Measurements from ENCODE around the gene TM9SF1.
A peak's percentile ranks its signal among the peaks of the same experiment; 100 is the strongest.

Gene TM9SF1

DNA sequence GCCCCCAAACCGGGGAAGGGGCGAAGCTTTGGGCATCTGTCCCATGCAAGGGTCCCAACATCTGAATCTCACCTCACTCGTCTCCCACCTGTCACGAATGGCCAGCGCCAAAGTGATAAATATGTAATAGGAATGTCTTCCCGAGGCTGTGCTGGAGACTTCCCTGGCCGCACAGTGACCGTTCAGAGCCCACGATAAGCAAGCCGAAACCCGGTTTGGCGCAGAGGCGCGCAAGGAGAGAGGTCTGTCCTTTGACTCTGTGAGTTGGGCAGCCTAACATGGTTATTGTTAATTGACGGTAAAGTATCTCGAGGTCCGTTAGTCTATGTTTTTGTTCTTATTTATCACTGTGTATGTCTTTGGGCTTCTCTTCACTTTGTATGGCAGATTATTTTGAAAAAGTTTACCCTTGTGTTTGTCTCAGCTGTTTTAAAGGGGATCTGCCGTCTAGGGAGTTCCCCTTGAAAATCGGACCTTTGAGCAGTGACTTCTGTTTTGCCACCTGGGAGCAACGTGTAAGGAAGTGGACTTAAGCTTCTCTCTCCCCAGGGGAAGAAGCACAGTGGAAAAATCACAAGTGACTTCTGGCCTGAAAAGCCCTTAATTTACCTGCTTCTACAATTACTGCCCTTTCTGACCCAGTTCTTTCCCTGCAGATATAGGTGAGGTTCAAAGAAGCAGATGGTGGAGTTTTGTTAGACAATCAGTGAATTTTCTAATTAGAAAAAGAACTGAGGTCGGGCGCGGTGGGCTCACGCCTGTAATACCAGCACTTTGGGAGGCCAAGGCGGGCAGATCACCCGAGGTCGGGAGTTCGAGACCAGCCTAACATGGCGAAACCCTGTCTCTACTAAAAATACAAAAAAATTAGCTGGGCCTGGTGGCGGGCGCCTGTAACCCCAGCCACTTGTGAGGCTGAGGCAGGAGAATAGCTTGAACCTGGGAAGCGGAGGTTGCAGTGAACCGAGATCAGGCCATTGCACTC lies 1.1 kb upstream of the TM9SF1 start:
- DNase-seq = no peak

DNA sequence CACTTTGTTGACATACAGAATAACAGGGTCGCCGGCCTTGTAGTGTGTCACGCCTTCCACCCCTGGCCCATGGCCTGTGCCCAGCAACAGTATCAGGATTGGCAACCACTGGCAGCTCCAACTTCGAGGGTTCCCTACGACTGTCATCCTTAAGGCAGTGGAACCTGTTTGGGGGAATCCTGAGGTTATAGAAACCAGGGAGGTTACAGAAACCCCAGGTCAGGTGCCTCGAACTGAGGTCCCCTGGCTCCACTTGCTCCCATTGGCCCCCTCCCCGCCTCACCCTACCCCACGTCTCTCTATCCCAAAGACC lies 412 bp downstream of the TM9SF1 start:
- no peak for DNase-seq

DNA sequence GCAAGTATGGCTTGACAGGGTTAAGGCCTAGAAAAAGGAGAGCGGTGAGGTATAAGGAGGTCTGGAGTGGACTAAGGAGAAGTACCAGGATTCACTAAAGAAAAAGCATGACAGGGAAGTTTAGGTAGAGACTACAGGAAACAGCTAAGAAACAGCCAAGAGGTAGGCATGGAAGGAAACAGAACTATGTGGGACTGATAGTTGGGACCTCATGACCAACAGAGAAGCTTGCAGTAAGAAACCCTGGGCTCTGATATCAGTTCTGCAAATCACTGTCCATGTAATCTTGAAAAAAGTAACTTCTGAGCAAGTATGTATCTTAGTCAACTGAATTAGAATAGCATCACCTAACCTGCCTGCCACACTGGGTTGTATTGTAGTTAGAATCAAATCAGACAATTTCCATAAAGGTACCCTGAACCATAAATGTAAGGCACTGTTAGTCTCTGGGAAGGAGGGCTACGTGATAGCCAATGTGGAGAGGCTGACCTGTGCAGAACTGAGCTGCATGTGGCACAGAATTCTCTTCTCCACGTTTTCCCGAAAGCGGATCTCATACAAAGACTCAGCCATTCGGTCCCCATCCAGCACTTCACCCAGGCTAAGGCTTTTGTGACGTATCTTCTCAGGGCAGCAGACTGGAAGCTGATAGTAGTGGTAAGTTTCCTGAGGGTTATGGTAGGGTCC lies 912 bp downstream of the TM9SF1 start:
- no peak for DNase-seq

DNA sequence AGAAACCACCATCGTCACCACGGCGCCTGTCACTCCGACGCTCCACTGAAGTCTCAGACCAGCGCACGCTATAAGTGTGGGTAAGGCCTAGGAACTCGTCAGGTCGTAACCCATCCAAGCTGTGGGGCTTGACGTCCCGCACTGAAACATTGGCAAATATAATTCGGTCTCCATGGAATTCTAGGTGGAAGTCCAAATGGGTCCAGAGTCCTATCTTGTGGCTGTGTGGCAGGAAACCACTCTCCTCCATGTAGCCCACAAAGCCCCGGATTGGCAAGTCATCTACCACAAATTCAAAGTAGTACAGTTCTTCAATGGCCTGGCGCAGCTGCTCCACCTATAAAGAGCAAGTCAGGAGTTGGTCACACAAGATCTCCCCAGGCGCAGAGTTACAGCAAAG lies 2.3 kb downstream of the TM9SF1 start:
- DNase-seq = no peak

DNA sequence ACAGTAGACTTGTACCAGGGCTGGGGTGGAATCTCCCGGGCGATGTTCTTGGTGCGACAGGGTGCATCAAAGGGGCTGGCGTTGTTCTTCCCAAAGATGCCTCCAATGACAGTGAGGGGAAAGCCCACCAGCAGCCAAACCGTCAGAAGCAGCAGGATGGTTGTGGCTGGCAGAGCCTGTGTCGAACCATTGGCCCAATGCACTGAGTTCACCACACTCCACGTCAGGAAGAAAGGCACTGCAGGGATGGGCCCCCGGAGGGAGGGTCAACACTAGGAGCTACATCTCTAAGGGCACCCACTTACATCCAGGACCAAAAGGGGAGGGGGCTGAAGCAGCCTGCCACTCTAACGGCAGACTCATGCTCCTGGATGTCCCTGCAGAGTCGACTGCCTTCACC lies 4.8 kb downstream of the TM9SF1 start:
- DNase-seq = no peak

DNA sequence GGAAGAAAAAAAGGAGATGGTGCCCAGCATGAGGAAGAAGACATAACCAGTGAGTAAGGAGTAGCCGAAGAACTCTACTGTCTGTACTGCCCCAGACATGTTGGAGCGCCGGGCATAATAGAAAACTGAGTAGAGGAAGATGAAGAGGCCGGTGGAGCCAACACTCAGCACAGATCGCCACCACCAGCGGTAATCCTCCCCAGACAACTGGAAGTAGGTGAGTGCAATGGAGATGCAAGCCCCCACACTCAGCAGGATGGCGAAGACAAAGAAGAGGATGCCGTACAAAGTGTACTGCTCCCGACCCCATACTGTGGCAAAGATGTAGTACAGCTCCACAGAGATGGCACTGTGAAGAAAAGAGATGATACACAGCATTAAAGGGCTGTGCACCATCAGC lies 5.8 kb downstream of the TM9SF1 start:
- no peak for DNase-seq

DNA sequence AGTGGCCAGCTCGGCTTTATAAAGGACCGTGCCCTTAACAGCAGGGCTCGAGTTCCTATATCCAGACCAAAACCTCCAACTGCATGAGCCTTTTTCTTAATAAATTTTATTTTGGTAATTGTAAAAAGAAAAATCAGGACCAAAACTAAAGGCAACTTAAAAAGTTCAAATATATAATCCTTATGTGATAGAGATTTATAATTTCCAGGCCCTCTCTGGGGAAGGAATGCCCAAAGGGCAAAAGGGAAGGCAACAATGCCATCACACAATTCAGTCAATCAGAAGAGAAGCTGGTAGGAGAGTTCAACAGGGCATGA lies 6.2 kb downstream of the TM9SF1 start:
- DNase-seq = no peak

DNA sequence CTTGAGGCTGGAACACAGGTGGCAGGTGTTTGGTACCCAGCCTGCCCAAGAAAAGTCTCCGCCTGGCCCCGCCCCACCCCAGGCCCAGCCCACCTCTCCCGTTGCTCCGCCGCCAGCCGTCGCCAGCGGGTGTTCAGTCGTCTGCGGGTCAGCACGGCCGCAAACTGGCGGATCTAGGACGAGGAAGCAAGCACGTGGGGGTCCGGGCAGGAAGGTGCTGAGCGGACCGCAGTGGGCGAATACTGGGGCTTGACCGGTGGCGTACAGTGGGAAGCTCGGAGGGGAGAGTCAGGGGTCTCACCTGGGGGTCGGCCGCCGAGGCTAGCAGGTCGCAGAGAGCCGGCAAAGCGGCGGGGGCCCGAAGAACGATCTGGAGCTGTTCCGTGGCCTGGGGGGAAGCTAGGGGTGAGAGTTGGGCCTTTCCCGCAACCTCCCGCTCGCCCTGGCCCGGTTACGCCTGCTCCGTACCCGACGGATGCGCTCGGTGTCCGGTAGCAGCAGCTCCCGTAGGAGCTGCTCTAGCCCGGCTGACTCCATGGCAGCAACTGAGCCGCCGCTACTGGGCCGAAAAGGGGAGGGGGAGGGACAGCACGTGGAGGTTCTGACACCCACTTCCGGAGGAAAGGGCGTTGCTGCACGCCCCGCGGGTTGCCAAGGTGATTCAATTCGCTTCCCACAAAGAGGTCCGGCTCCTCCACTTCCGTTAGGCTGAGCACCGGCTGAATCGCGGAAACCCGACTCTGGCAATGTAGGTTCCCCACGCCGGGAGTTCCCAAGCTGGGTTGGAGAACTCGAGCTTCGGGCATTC lies 6.8 kb downstream of the TM9SF1 start, which contains the start of gene IPO4:
TSS of gene IPO4 (minus strand) at position 566 of the 808 bp plus-strand sequence. CDS start at position 537, 29 bp downstream.
- peak; percentile 96 for DNase-seq

DNA sequence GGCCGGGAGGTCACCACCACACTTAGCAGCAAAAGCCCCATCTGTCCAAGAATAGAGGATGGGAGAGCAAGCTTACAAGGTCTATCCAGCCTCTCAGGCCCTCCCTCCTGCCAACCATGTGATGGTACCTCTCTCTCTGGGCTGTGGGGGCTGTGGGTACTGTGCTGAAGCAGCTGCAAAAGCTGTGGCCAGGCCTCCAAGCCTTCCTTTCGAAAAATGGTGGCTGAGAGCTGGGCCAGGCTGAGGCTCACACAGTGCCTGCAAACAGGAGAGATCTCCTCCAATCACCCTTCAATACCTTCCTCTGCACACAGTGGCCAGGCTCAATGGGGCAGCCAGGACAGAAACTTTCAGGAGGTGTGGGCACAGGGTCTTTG lies 7.7 kb downstream of the TM9SF1 start:
- DNase-seq = no peak

DNA sequence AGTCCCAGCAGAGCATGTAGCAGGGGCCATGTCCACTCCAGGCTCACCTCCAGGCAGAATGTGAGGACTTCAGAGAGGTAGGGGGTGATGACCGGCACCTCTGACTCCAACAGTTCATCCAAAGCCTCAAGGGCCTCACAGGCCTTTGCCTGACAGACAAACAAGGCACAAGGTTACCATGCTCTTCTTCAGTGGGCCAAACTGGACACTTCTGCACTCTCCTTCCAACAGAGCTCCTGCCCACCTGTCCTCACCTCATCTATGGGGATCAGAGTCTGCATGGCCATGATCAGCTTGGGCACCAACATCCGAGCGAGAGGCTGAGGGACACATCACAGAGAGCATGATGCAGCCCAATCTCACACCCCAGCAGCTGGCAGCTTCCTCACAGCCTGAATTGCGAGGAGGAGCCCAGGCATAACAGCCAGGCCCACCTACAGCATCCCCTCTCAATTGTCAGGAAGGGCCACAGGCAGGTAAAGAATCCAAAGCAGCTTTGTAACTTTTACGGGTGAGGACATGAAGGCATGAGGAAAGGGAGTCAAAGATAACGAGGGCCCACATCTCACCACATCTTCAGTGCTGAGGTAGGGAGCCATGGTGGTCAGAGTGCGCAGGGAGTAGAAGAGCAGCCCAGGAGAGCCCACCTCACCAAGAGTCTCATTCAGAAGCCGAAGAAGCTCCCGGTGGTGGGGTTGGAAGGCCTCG lies 8.3 kb downstream of the TM9SF1 start:
- no peak for DNase-seq

DNA sequence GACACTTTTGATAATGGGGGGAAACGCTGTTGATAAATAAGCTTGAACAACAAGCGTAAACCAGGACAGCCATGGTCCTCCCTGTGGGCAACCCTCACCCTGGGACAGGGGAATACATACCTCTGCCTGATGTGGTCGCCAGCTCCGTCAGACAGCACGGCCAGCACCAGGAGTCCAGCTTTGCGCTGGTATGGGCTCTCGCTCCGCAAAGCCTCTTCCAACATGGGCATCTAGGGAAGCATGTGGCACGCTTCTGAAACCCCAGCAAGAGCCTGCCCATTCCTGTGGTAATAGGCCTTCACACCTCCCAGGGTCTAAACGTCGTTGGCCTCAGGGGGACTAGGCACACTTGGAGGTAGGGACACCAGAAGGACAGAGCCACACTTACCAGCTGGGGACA lies 9.5 kb downstream of the TM9SF1 start:
- DNase-seq = no peak

DNA sequence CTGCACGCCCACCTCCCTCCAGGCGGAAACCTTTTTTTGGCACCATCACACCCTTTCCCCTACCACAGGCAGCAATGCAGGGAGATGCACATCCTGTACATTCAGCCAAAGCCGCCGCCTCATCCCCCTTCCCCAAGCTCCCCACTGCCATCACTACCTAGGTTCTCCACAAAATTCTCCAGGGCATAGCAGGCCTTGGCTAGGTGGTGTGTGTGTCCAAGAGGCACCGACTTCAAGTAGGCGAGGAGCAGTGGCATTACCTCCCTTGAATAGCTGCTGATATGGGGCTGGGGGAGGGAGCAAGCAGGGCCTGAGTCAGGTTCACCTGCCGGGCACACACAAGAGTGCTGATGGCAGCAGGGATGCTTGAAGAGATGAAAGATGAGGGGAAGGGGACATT lies 10.2 kb downstream of the TM9SF1 start:
- DNase-seq = no peak

DNA sequence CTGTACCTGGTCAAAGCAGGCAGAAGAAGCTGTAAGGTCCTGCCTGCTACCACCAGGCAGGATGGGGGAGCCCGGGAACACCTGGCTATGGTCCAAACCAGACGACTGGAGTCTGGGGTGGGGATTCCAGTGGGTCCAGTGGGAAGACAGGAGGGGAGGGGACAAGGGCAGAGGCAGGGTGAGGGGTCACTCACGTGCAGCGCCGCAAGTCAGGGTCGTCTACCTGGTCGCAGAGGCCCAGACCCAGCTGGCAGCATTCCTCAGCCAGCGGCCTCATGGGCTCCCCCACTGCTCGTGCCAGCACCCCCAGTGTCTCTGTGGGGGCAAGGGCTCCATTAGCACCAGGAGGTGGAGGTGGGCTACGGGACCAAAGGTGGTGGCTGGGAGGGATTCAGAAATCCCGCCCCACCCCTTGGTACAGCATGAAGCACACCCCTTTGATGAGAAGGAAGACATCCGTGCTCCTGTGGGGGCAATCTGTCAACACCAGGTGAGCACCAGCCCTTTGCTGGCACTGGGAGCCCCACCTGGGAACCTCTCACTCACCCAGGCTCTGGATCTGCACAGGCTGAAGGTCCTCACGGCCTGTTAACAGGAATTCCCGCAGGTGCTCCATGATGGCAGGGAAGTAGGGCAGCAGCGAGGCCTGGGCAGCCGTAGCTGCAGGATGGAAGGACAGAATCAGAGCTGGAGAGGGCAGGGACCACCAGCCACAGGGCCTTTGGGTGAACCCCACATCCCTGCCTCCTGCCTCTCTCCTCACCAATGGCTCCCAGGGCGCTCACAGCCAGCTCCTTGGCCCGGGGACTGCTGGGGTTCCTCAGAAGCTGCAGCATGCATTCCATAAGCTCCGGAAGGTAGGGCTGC lies 10.9 kb downstream of the TM9SF1 start:
- no peak for DNase-seq

DNA sequence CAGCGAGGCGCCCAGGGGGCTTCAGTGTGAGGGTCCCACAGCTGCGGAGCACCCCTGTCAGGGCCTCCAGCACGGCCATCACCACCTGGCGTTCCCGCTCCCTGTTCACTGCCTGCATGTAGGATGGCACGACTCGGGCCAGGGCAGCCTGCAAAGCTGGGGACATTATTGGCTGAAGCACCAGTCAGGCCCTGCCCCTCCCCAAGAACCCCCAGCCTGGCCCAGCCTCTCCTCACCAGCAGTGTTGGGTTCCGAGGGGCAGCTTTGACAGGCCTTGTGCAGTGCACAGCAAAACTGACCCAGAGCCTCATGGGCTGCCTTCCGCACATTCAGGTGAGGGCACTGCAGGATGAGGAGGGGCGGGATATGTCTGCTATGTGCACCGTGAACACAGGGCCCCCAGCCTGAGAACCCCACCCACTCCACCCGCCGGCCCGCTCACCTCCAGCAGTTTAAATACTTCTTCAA lies 12.2 kb downstream of the TM9SF1 start:
- no peak for DNase-seq

DNA sequence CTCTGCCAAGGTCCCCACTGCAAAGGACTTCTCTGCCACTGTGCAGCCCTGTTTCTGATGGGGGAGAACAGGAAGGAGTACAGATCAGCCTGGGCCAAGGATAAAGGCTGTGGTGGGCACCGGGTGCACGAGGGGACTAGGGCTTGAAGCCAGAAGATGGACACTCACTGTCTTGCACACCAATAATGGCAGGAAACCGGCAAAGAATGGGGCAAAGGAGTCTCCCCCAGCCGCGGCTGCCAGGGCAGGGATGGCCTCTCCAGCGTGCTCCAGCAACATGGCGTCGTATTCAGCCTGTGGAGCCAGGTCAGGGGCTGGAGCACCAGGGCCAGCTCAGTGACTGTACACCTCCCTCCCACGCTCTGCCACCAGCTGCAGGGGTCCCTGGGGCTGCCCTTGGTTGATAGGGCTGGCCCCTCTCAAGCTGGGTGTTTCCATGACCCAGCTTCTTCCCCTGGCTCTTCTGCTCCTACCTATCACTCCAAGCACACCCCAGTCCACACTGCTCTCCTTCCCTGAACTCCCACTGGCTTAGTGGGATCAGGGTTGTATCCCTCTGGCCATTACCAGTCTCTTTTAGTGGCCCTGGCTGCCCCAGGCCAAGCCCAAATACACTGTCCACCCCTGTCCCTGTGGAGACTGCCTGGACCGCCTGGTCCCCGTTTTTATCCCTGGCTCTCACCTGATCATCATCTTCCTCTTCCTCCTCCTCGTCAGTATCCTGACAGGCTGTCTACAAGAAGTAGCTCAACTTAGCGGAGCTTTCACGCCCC lies 12.9 kb downstream of the TM9SF1 start:
- no peak for DNase-seq

DNA sequence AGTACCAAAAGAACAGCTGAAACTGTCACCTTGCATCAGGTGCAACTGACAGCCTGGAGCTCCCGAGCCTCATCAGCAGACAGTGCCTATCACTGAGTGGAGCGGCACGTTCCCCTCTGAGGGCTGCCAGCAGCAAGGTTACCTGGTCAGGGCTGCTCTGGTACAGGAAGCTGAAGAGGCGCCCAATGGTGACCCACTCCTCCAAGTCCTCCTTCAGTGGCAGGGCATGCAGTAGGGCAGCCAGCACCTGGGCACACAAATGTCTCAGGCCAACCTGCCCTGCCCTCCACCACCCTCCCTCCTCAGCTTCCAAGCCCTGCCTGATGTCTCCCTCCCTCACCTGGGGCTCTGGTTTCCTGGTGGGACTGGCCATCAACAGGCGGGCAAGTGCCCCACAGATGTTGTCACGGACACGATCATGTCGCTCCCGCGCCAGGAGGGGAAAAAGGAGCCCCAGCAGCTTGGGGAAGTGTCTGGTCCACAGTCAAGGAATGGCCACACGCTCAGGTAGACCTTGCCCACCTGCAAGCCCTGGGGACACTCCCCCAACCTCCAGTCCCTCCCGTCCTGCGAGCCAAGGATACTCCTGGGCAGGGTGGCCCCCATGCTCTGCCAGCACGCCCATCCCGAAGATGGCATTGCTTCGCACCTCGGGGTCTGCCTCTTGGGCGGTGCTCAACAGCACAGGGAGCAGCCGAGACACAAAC lies 13.7 kb downstream of the TM9SF1 start:
- DNase-seq = no peak

DNA sequence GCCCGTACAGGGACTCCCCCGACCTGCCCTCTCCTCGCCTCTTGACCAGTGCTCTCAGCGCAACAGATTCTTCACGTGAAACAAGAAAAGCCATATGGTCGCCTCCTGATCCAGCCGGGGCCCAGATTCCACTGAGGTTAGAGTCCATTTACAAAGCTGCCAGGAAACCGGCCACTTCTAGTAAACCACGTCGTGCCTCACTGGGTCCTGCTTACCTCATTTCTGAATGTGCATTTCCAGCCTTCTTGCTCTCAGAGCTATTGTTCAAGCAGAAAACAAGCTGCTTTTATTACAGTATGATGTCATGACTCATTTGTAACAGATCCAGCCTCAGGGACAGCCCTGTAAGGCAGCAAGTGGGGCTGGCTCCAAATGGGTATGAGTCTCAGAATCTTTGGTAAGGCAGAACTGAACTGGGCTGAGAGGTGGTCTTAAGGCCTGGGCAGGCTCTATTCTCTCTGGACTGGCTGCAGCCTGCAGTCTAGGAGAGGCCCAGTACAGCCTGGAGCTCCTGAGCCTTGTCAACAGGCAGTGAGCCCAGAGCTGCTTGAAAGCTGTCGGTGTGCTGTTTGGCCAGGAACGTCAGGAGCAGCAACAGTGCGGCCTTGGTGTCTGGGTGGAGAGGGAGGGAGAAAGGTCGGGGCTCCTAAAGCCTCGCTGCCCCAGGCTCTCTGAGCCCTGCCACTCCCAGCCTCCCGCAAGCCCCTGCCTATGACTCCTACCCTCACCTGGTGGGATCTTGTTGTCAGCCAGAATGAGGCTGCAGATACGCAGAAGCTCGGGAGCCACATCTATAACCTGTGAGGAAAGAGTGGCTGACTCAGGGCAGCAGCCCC lies 15.1 kb downstream of the TM9SF1 start:
- no peak for DNase-seq

DNA sequence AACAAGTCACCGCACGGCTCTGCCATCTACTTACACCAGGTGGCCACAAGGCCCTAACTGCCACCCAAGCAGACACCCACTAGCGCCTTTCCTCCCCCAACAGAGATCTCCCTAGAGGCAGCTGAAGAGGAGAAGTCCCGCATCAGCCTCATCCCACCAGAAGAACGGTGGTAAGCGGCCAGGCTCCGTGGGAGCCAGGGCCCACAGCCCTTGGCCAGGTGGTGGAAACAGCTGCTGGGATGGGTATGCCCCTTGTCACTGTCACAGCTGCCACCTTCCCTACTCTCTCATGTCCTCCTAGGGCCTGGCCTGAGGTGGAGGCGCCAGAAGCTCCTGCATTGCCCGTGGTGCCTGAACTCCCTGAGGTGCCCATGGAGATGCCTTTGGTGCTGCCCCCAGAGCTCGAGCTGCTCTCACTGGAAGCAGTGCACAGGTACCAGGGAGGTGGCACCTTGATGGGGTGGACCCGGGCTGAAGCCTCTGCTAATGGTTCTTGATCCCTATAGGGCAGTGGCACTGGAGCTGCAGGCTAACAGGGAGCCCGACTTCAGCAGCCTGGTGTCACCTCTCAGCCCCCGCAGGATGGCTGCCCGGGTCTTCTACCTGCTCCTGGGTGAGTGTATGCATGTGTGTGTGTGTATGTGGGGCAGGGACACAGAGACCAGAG lies 15.8 kb downstream of the TM9SF1 start:
- DNase-seq = no peak

Data from right hindlimb (tissue), 1 donor.